H1 (cell line): ENCODE results near the gene PTEN. TPM values are rescaled to one million over a fixed set of nuclear protein-coding genes. Genes with fewer than 3 reads are reported as not detected.

Experiments
- CTCF ChIA-PET: fragments of 300-600 bp; sonication (Branson Sonifier 250); formaldehyde crosslinking; loops from one replicate; lab custom pipeline; 2021; ENCODE audit not compliant: partially characterized antibody; lab: Charles Lee
- POLR2A ChIA-PET: fragments of 300-600 bp; sonication (Branson Sonifier 250); formaldehyde crosslinking; loops from one replicate; lab custom pipeline; 2021; ENCODE audit warnings: inconsistent platforms; ENCODE audit not compliant: partially characterized antibody; lab: Charles Lee
- DNase-seq, 2 experiments: peaks; one replicate each; pipeline versions ENCODE4 v3.0.0 to v3.0.0-alpha.2; 2010 to 2022; ENCODE audit warnings: low spot score in 2 of 2, low read depth in 1 of 2, mixed read lengths in 1 of 2
- FAIRE-seq: peaks from 2 replicates; lab custom pipeline; 2011; peaks lifted over from hg19 to GRCh38; lab: Jason Lieb, UNC
- H2AFZ ChIP-seq: 2 replicates; pipeline ENCODE4 v1.8.1; 2012; ENCODE audit warnings: low read length, inconsistent platforms
- H2AK5ac ChIP-seq: 2 replicates; pipeline ENCODE4 v1.6.1; 2013; ENCODE audit warnings: low read depth, low read length
- H2BK120ac ChIP-seq: replicated peaks from 2 replicates; pipeline ENCODE3; 2013; ENCODE audit warnings: low read depth, low read length, inconsistent platforms
- H2BK12ac ChIP-seq: 2 replicates; pipeline ENCODE4 v1.6.1; 2013; ENCODE audit warnings: low read depth, low read length
- H2BK15ac ChIP-seq: 2 replicates; pipeline ENCODE4 v1.6.1; 2013; ENCODE audit warnings: low read length
- H2BK20ac ChIP-seq: 2 replicates; pipeline ENCODE4 v1.6.1; 2013; ENCODE audit warnings: low read length
- H2BK5ac ChIP-seq: 2 replicates; pipeline ENCODE4 v1.6.1; 2013; ENCODE audit warnings: low read depth, low read length
- H3K14ac ChIP-seq: 2 replicates; pipeline ENCODE4 v1.6.1; 2013; ENCODE audit warnings: inconsistent platforms; ENCODE audit not compliant: insufficient read length
- H3K18ac ChIP-seq: 2 replicates; pipeline ENCODE4 v1.6.1; 2013; ENCODE audit warnings: low read length; ENCODE audit errors: extremely low read depth
- H3K23ac ChIP-seq: 2 replicates; pipeline ENCODE4 v1.6.1; 2013; ENCODE audit warnings: inconsistent platforms; ENCODE audit not compliant: insufficient read length
- H3K23me2 ChIP-seq: 2 replicates; pipeline ENCODE4 v1.6.1; 2013; ENCODE audit warnings: low read depth, low read length
- H3K27ac ChIP-seq: 2 replicates; pipeline ENCODE4 v1.6.1; 2011; ENCODE audit warnings: low read depth, low read length, inconsistent platforms
- H3K27me3 ChIP-seq, 4 experiments: replicated peaks in 1 of 4; 1 replicate in 1 of 4; 2 replicates in 3 of 4; pipeline versions ENCODE4 v1.6.1 to v1.8.1; 2011 to 2013; ENCODE audit warnings: low read length in 3 of 4, mild to moderate bottlenecking in 3 of 4, inconsistent platforms in 2 of 4, mixed read lengths in 2 of 4, moderate library complexity in 1 of 4; ENCODE audit not compliant: control insufficient read depth in 3 of 4, insufficient read depth in 3 of 4; ENCODE audit errors: extremely low read depth in 1 of 4
- H3K36me3 ChIP-seq, 4 experiments: 2 replicates each; pipeline versions ENCODE4 v1.6.1 to v1.8.1; 2011 to 2013; ENCODE audit warnings: mild to moderate bottlenecking in 4 of 4, low read length in 3 of 4, moderate library complexity in 2 of 4, control low read depth in 1 of 4, inconsistent platforms in 1 of 4; ENCODE audit not compliant: insufficient read depth in 4 of 4, control insufficient read depth in 2 of 4
- H3K4ac ChIP-seq: replicated peaks from 2 replicates; pipeline ENCODE3; 2013; ENCODE audit warnings: low read length, low read depth, mixed read lengths, inconsistent platforms; ENCODE audit not compliant: insufficient read length
- H3K4me1 ChIP-seq, 4 experiments: replicated peaks in 1 of 4; 1 replicate in 1 of 4; 2 replicates in 3 of 4; pipeline versions ENCODE4 v1.6.1 to v1.8.1; 2011 to 2013; ENCODE audit warnings: low read length in 3 of 4, inconsistent platforms in 2 of 4, mixed read lengths in 1 of 4; ENCODE audit not compliant: insufficient read depth in 4 of 4, control insufficient read depth in 3 of 4
- H3K4me2 ChIP-seq, 2 experiments: 2 replicates each; pipeline versions ENCODE4 v1.6.1 to v1.8.1; 2011 to 2013; ENCODE audit warnings: low read depth in 2 of 2, low read length in 2 of 2, control low read depth in 1 of 2, inconsistent platforms in 1 of 2, mild to moderate bottlenecking in 1 of 2; ENCODE audit not compliant: insufficient read depth in 1 of 2
- H3K4me3 ChIP-seq, 4 experiments: fragments of 200-600, 300-600 bp in 1 of 4; sonication (generic), shearing (Covaris generic), sonication (Bioruptor Twin) in 1 of 4; 2 replicates each; pipeline versions ENCODE4 v1.5.1 to v1.8.1; 2011 to 2016; ENCODE audit warnings: low read length in 4 of 4, low read depth in 3 of 4, control low read depth in 2 of 4, inconsistent platforms in 2 of 4, mild to moderate bottlenecking in 2 of 4, mixed read lengths in 1 of 4, moderate library complexity in 1 of 4; ENCODE audit not compliant: insufficient read depth in 2 of 4; ENCODE audit errors: extremely low read depth in 1 of 4
- H3K56ac ChIP-seq: replicated peaks from 2 replicates; pipeline ENCODE3; 2013; ENCODE audit warnings: low read depth, mild to moderate bottlenecking, mixed read lengths, low read length, inconsistent platforms; ENCODE audit not compliant: insufficient read length
- H3K79me1 ChIP-seq: 2 replicates; pipeline ENCODE4 v1.6.1; 2013; ENCODE audit warnings: low read depth, low read length, control low read depth
- H3K79me2 ChIP-seq, 2 experiments: 2 replicates each; pipeline versions ENCODE4 v1.6.1 to v1.8.1; 2012 to 2013; ENCODE audit warnings: low read length in 2 of 2, mild to moderate bottlenecking in 2 of 2, inconsistent platforms in 1 of 2; ENCODE audit not compliant: insufficient read depth in 2 of 2, control insufficient read depth in 1 of 2
- H3K9ac ChIP-seq, 4 experiments: replicated peaks in 1 of 4; 1 replicate in 1 of 4; 2 replicates in 3 of 4; pipeline versions ENCODE4 v1.6.1 to v1.8.1; 2011 to 2013; ENCODE audit warnings: low read depth in 3 of 4, low read length in 3 of 4, control low read depth in 2 of 4, mild to moderate bottlenecking in 2 of 4, moderate library complexity in 2 of 4, inconsistent platforms in 1 of 4; ENCODE audit errors: extremely low read depth in 1 of 4
- H3K9me3 ChIP-seq, 2 experiments: 2 replicates each; pipeline versions ENCODE4 v1.6.1 to v1.8.1; 2012 to 2013; ENCODE audit warnings: mild to moderate bottlenecking in 2 of 2, moderate library complexity in 2 of 2, control low read depth in 1 of 2, inconsistent platforms in 1 of 2, low read depth in 1 of 2, low read length in 1 of 2, mixed read lengths in 1 of 2; ENCODE audit not compliant: insufficient read depth in 2 of 2
- H4K20me1 ChIP-seq, 2 experiments: replicated peaks in 1 of 2; 2 replicates each; pipeline versions ENCODE3 to v1.8.1; 2011 to 2013; ENCODE audit warnings: inconsistent platforms in 2 of 2, low read length in 2 of 2, mild to moderate bottlenecking in 1 of 2; ENCODE audit not compliant: insufficient read depth in 2 of 2, control insufficient read depth in 1 of 2
- H4K5ac ChIP-seq: 2 replicates; pipeline ENCODE4 v1.6.1; 2013; ENCODE audit warnings: low read length, low read depth, mixed read lengths, inconsistent platforms; ENCODE audit not compliant: insufficient read length
- H4K8ac ChIP-seq: 2 replicates; pipeline ENCODE4 v1.8.0; 2013; ENCODE audit warnings: mild to moderate bottlenecking, moderate library complexity, low read length, inconsistent platforms; ENCODE audit not compliant: insufficient read depth; ENCODE audit errors: extremely low read depth
- H4K91ac ChIP-seq: replicated peaks from 2 replicates; pipeline ENCODE3; 2013; ENCODE audit warnings: low read length, mixed read lengths, inconsistent platforms; ENCODE audit not compliant: insufficient read length
- CEBPB ChIP-seq: IDR thresholded peaks from 2 replicates; pipeline ENCODE4 v1.6.1; 2012; ENCODE audit warnings: low read depth, low read length
- EP300 ChIP-seq, 2 experiments: IDR thresholded peaks; 1 replicate in 1 of 2; 2 replicates in 1 of 2; pipeline ENCODE4 v1.6.1; 2011 to 2012; ENCODE audit warnings: low read depth in 2 of 2, low read length in 2 of 2, mild to moderate bottlenecking in 2 of 2, borderline replicate concordance in 1 of 2, inconsistent platforms in 1 of 2, moderate library complexity in 1 of 2
- SUZ12 ChIP-seq: fragments of 200-600 bp; sonication (generic); IDR thresholded peaks from 2 replicates; pipeline ENCODE4 v1.6.1; 2012; ENCODE audit warnings: mild to moderate bottlenecking, inconsistent platforms, low read length, moderate library complexity, mixed read lengths
- TCF12 ChIP-seq: IDR thresholded peaks from 2 replicates; pipeline ENCODE4 v1.6.1; 2011; ENCODE audit warnings: low read depth, mild to moderate bottlenecking, low read length
- TEAD4 ChIP-seq: IDR thresholded peaks from 2 replicates; pipeline ENCODE4 v1.6.1; 2012; ENCODE audit warnings: low read depth, low read length, inconsistent platforms, mixed read lengths
- WGBS, 2 experiments: shearing (Covaris generic) in 1 of 2; methylation state at CpG; one replicate each; pipeline versions ENCODE4 v1.1.6 to v1.1.7; 2013 to 2015; ENCODE audit warnings: low lambda C conversion rate in 2 of 2, mixed read lengths in 2 of 2, inconsistent platforms in 1 of 2, low coverage in 1 of 2, missing lambda C conversion rate in 1 of 2; ENCODE audit not compliant: insufficient replicate concordance in 2 of 2, insufficient coverage in 1 of 2, insufficient read length in 1 of 2; ENCODE audit errors: extremely low coverage in 1 of 2, missing lambda C conversion rate in 1 of 2; 5-methylcytosine and 5-hydroxymethylcytosine counted together
- polyA plus RNA-seq, 7 experiments: library from polyadenylated mRNA; depleted of rRNA in 3 of 7; stranded (reverse) in 5 of 7; unstranded in 2 of 7; fragments of >200 nt in 5 of 7; fragments of 200-250 nt in 2 of 7; gene quantifications; 1 replicate in 5 of 7; 2 replicates in 1 of 7; 4 replicates in 1 of 7; pipeline versions ENCODE4 v1.2.1 to v1.2.3, GENCODE V29; 2011 to 2013; ENCODE audit warnings: missing spikeins in 2 of 7, mixed read lengths in 2 of 7
- total RNA-seq: library from RNA; stranded (reverse); fragmentation: NEBNext Ultra II Directional; extraction: Animal tissue kit (Norgen Biotek cat#: 25700); gene quantifications from 2 replicates; pipeline ENCODE4 v1.2.1, GENCODE V29; 2021

Gene PTEN
- total and polyA plus RNA-seq, 2 of the 8 experiments (the other 6 are each of a cell fraction or from before 2014, with no cell fraction given): 6.3 to 48.7 TPM

DNA sequence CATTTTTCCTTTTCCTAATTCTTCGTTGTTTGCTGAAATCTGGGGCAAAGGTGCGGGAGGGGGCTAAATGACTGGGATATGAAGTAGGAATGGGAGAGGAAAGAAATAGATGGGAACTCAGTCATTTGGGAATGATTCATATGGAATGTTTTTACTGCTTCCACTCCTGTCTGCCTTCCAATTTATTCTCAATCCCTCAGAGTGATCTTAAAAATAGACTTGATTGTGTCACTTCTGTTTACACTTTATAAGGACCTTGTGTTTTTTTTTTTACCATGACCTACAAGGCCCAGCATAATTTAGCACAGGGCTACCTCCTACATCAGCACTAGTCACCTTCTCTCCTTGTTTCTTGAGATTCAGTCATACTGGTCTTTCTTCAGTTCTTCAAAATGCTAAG, 97.9 kb downstream of the PTEN start:
- Histone ChIP-seq H4K20me1 (peaks cover 0 to 1% of the 10 kb centered on the region in 2 experiments), H2BK120ac (no peak overlapping the region), H3K36me3 (peaks cover 0 to 48% (median 9%) of the 10 kb centered on the region in 4 experiments; a peak in 4 of 8 replicates), H3K9me3 (no peaks in the 10 kb centered on the region), H3K4ac (no peak overlapping the region), H3K56ac (no peak overlapping the region), H2BK15ac (no peak overlapping the region), H3K23me2 (no peaks in the 10 kb centered on the region), H4K91ac (no peak overlapping the region), H2AK5ac (no peak overlapping the region), H3K79me1 (no peaks in the 10 kb centered on the region), H3K4me1 (0 out of 7 replicates have a peak, but pooled peaks cover 0 to 2% (median 0%) of the 10 kb centered on the region in 4 experiments), H3K18ac (no peak overlapping the region), H2BK5ac (no peak overlapping the region), H3K23ac (no peak overlapping the region), H3K4me3 (no peak overlapping the region), H4K8ac (no peak overlapping the region), H3K9ac (no peak overlapping the region), H3K79me2 (no peaks in the 10 kb centered on the region), H4K5ac (no peak overlapping the region), H3K27me3 (no peaks in the 10 kb centered on the region), H3K14ac (no peak overlapping the region), H3K27ac (no peak overlapping the region), H2BK20ac (no peak overlapping the region), H2BK12ac (no peak overlapping the region), H3K4me2 (no peak overlapping the region), H2AFZ (no peak overlapping the region)
- CTCF ChIA-PET: no interaction called here
- no peak for TF ChIP-seq TCF12
- no peak for TF ChIP-seq CEBPB
- TF ChIP-seq EP300 (IDR thresholded peaks at IDR 0.05; ENCODE audit: borderline replicate concordance in 1 of 2, low read depth in 2 of 2, low read length in 2 of 2): no peak
- TF ChIP-seq TEAD4: no peak
- TF ChIP-seq SUZ12: no peak
- FAIRE-seq (no peak), DNase-seq (no peak)
- POLR2A ChIA-PET: interaction anchor here (0.6 kb wide), 1 partner anchor 9 kb away, joined by 3 read pairs; no protein-coding TSS in a partner anchor
- 43% methylated on average over 2 of the region's 2 CpGs; no CpG with 5 or more reads in 1 of the 2 experiments for WGBS, 2 experiments
